ENCODE measurements around the gene EML6.

Gene EML6

GRCh38 chr2:54955358-54956110 lies 232.1 kb downstream of the EML6 start:
- no peak overlapping the region for H3K4me3 ChIP-seq (ENCODE audit: control insufficient read depth, low read depth, low read length)
- TF ChIP-seq, protein P1, sequence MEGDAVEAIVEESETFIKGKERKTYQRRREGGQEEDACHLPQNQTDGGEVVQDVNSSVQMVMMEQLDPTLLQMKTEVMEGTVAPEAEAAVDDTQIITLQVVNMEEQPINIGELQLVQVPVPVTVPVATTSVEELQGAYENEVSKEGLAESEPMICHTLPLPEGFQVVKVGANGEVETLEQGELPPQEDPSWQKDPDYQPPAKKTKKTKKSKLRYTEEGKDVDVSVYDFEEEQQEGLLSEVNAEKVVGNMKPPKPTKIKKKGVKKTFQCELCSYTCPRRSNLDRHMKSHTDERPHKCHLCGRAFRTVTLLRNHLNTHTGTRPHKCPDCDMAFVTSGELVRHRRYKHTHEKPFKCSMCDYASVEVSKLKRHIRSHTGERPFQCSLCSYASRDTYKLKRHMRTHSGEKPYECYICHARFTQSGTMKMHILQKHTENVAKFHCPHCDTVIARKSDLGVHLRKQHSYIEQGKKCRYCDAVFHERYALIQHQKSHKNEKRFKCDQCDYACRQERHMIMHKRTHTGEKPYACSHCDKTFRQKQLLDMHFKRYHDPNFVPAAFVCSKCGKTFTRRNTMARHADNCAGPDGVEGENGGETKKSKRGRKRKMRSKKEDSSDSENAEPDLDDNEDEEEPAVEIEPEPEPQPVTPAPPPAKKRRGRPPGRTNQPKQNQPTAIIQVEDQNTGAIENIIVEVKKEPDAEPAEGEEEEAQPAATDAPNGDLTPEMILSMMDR (conservative IDR thresholded peaks at IDR 0.05; ENCODE audit: control insufficient read depth, insufficient read depth, low read depth, low read length): no peak
- no peak for DNase-seq (ENCODE audit: low read depth)

- H3K4me3 ChIP-seq (ENCODE audit: control insufficient read depth, low read depth, low read length): no peak overlapping the region
- TF ChIP-seq, protein P1 (conservative IDR thresholded peaks at IDR 0.05; ENCODE audit: control insufficient read depth, insufficient read depth, low read depth, low read length): no peak
- DNase-seq (ENCODE audit: low read depth): no peak
These were observed 232.7 kb downstream of the EML6 start for GRCh38 chr2:54956111-54956627.

GRCh38 chr2:54957321-54957999 lies 234.0 kb downstream of the EML6 start:
- TF ChIP-seq, protein P1 (conservative IDR thresholded peaks at IDR 0.05; ENCODE audit: control insufficient read depth, insufficient read depth, low read depth, low read length): no peak
- no peak overlapping the region for H3K4me3 ChIP-seq (ENCODE audit: control insufficient read depth, low read depth, low read length)
- no peak for DNase-seq (ENCODE audit: low read depth)

- H3K4me3 ChIP-seq (ENCODE audit: control insufficient read depth, low read depth, low read length): no peak overlapping the region
- TF ChIP-seq, protein P1 (conservative IDR thresholded peaks at IDR 0.05; ENCODE audit: control insufficient read depth, insufficient read depth, low read depth, low read length): no peak
- no peak for DNase-seq (ENCODE audit: low read depth)
These were observed 235.4 kb downstream of the EML6 start for GRCh38 chr2:54958717-54959371.

DNA sequence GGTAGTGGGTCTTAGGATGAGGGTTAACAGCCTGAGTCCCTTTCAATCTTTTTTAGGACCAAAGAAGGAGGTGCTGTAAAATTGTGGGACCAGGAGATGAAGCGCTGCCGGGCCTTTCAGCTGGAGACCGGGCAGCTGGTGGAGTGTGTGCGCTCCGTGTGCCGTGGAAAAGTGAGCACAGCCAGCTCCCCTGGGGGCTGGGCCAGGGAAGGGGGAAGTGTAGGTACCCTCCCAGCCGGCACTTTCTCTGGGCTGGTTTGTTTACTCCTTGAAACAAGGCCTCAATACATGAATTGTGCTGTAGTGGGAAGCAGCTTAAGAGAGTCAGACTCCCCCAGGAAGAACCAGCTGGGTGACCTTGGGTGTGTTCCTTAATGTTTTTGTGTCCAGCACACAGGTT lies 236.7 kb downstream of the EML6 start:
- no peak overlapping the region for H3K4me3 ChIP-seq (ENCODE audit: control insufficient read depth, low read depth, low read length)
- no peak for DNase-seq (ENCODE audit: low read depth)
- TF ChIP-seq, protein P1 (conservative IDR thresholded peaks at IDR 0.05; ENCODE audit: control insufficient read depth, insufficient read depth, low read depth, low read length): no peak

DNA sequence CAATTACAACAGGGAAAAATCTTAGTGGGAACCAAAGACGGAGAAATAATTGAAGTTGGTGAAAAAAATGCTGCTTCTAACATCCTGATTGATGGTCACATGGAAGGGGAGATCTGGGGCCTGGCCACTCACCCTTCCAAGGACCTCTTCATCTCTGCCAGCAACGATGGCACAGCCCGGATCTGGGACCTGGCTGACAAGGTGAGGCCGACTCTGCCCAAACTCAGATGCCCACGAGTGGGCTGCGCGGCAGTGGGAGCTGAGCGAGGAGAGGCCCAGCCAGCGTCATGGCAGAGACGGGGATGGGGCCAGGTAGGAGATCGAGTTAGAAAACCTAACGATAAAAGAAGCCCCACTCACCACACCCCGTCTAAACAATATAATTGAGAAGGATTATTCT lies 239.0 kb downstream of the EML6 start:
- H3K4me3 ChIP-seq (ENCODE audit: control insufficient read depth, low read depth, low read length): no peak overlapping the region
- DNase-seq (ENCODE audit: low read depth): no peak
- TF ChIP-seq, protein P1 (conservative IDR thresholded peaks at IDR 0.05; ENCODE audit: control insufficient read depth, insufficient read depth, low read depth, low read length): no peak

Data from fibroblast of mammary gland (primary cell).